ENCODE measurements around the gene CSRP1.
A peak's percentile ranks its signal among the peaks of the same experiment; 100 is the strongest.
"Not testable (repeated sequence)": the region's sequence is repeated elsewhere in the genome, so short reads cannot be mapped to it uniquely, and the experiment has no call there.

CSRP1 gene

GRCh38 chr1:201475915-201476669 lies 30.8 kb downstream of the CSRP1 start:
- DNase-seq = no peak

GRCh38 chr1:201475130-201475529 lies 31.8 kb downstream of the CSRP1 start:
- no peak for DNase-seq

- no peak for DNase-seq
Measured at GRCh38 chr1:201473296-201473695, 33.6 kb downstream of the CSRP1 start.

- not testable (repeated sequence) for DNase-seq
Measured at GRCh38 chr1:201472321-201472720, 34.6 kb downstream of the CSRP1 start.

- DNase-seq = no peak
Measured at GRCh38 chr1:201471772-201472171, 35.2 kb downstream of the CSRP1 start.

GRCh38 chr1:201470581-201470980 lies 36.3 kb downstream of the CSRP1 start:
- no peak for DNase-seq

- DNase-seq = no peak
Measured at GRCh38 chr1:201469645-201470074, 37.3 kb downstream of the CSRP1 start.

GRCh38 chr1:201468844-201469644 lies 37.9 kb downstream of the CSRP1 start, which contains the start of gene PHLDA3:
PHLDA3 (minus strand) TSS chr1:201469188; CDS start chr1:201468786, 402 bp downstream.
- peak in 1 of 2 donors; percentile 15 for DNase-seq

- no peak for DNase-seq
Measured at GRCh38 chr1:201468501-201468843, 38.5 kb downstream of the CSRP1 start.

- no peak for DNase-seq
Measured at GRCh38 chr1:201466492-201466891, 40.4 kb downstream of the CSRP1 start.

- no peak for DNase-seq
Measured at GRCh38 chr1:201465698-201466290, 41.1 kb downstream of the CSRP1 start.

GRCh38 chr1:201463071-201463552 lies 43.8 kb downstream of the CSRP1 start:
- DNase-seq = no peak

- no peak for DNase-seq
Measured at GRCh38 chr1:201461645-201462441, 45.1 kb downstream of the CSRP1 start.

- DNase-seq = no peak
Measured at GRCh38 chr1:201460814-201461644, 45.9 kb downstream of the CSRP1 start.

GRCh38 chr1:201459775-201460174 lies 47.1 kb downstream of the CSRP1 start:
- no peak for DNase-seq

- DNase-seq = no peak
Measured at GRCh38 chr1:201459052-201459451, 47.9 kb downstream of the CSRP1 start.

GRCh38 chr1:201457508-201457960 lies 49.4 kb downstream of the CSRP1 start:
- DNase-seq = no peak

- DNase-seq = no peak
Measured at GRCh38 chr1:201456499-201457309, 50.2 kb downstream of the CSRP1 start.

- DNase-seq = no peak
Measured at GRCh38 chr1:201455098-201455497, 51.8 kb downstream of the CSRP1 start.

GRCh38 chr1:201454608-201455007 lies 52.3 kb downstream of the CSRP1 start:
- DNase-seq = no peak

GRCh38 chr1:201452866-201453265 lies 54.1 kb downstream of the CSRP1 start:
- DNase-seq = no peak
